K562 (cell line): ENCODE results near the gene ANKLE1. TPM values are rescaled to one million over a fixed set of nuclear protein-coding genes. Genes with fewer than 3 reads are reported as not detected.

Source experiments
- ARHGAP35 ChIP-seq: fragments of 450-650 bp; IDR thresholded peaks from 2 replicates; pipeline ENCODE4 v1.6.1; 2018; ENCODE audit not compliant: partially characterized antibody
- ATF7 ChIP-seq: fragments of 450-650 bp; IDR thresholded peaks from 2 replicates; pipeline ENCODE4 v1.7.1; 2014; ENCODE audit warnings: mild to moderate bottlenecking, moderate library complexity
- BMI1 ChIP-seq: fragments of 150-350 bp; IDR thresholded peaks from 2 replicates; pipeline ENCODE4 v1.6.1; 2014; ENCODE audit warnings: low read length
- CEBPB ChIP-seq: fragments of 450-650 bp; IDR thresholded peaks from 2 replicates; pipeline ENCODE4 v1.6.1; 2016; ENCODE audit warnings: missing genetic modification characterization, missing compliant biosample characterization
- ELF4 ChIP-seq: fragments of 450-650 bp; formaldehyde crosslinking; IDR thresholded peaks from 2 replicates; pipeline ENCODE4 v1.4.0; 2022; ENCODE audit warnings: missing genetic modification characterization
- ETS1 ChIP-seq: conservative IDR thresholded peaks from 2 replicates; pipeline ENCODE4 v1.6.1; 2011; ENCODE audit warnings: low read depth, mild to moderate bottlenecking, low read length; ENCODE audit not compliant: control insufficient read depth
- EWSR1 ChIP-seq: fragments of 450-650 bp; IDR thresholded peaks from 2 replicates; pipeline ENCODE4 v1.6.1; 2018; ENCODE audit warnings: borderline replicate concordance, mild to moderate bottlenecking, low read depth, moderate library complexity; ENCODE audit not compliant: partially characterized antibody
- FOXA1 ChIP-seq: fragments of 450-650 bp; IDR thresholded peaks from 2 replicates; pipeline ENCODE4 v1.6.1; 2016; ENCODE audit warnings: mild to moderate bottlenecking, borderline replicate concordance
- FOXJ3 ChIP-seq: sonication (generic); formaldehyde crosslinking; IDR thresholded peaks from 2 replicates; pipeline ENCODE4 v1.4.0; 2020; ENCODE audit warnings: mild to moderate bottlenecking, missing genetic modification reagents
- HCFC1 ChIP-seq: IDR thresholded peaks from 2 replicates; pipeline ENCODE4 v1.6.1; 2012; ENCODE audit warnings: low read depth, low read length, improper control_type of control experiment
- KDM2B ChIP-seq: fragments of 250-450 bp; sonication (Bioruptor Pico); IDR thresholded peaks from 2 replicates; pipeline ENCODE4 v1.8.0; 2021; ENCODE audit warnings: mild to moderate bottlenecking, moderate library complexity
- MAFG ChIP-seq: fragments of 450-650 bp; conservative IDR thresholded peaks from 2 replicates; pipeline ENCODE4 v1.6.1; 2016; ENCODE audit warnings: missing genetic modification characterization, missing compliant biosample characterization
- NFE2L1 ChIP-seq: fragments of 450-650 bp; IDR thresholded peaks from 2 replicates; pipeline ENCODE4 v1.6.1; 2016; ENCODE audit warnings: missing genetic modification characterization, low read depth, mild to moderate bottlenecking, missing compliant biosample characterization, moderate library complexity, borderline replicate concordance
- NR2C2 ChIP-seq, 2 experiments: fragments of 200-800 bp in 1 of 2; sonication (Bioruptor generic) in 1 of 2; sonication (generic) in 1 of 2; formaldehyde crosslinking in 1 of 2; IDR thresholded peaks; 2 replicates each; pipeline versions ENCODE4 v1.6.1 to v1.8.0; 2016 to 2022; ENCODE audit warnings: mild to moderate bottlenecking in 1 of 2, missing compliant biosample characterization in 1 of 2, missing genetic modification characterization in 1 of 2, missing genetic modification reagents in 1 of 2
- PHB ChIP-seq: fragments of 250-450 bp; sonication (Bioruptor Pico); IDR thresholded peaks from 2 replicates; pipeline ENCODE4 v1.5.0; 2021
- PHF8 ChIP-seq: fragments of 200-600 bp; sonication (generic); IDR thresholded peaks from 2 replicates; pipeline ENCODE4 v1.6.1; 2012; ENCODE audit warnings: mixed run types, mild to moderate bottlenecking, inconsistent platforms, low read length, moderate library complexity, borderline replicate concordance
- RFX1 ChIP-seq: fragments of 450-650 bp; IDR thresholded peaks from 2 replicates; pipeline ENCODE4 v1.6.1; 2016; ENCODE audit warnings: mild to moderate bottlenecking, moderate library complexity
- RFX7 ChIP-seq: fragments of 250-450 bp; sonication (Bioruptor Pico); IDR thresholded peaks from 2 replicates; pipeline ENCODE4 v1.5.1; 2021; ENCODE audit warnings: mild to moderate bottlenecking
- SIX5 ChIP-seq, 2 experiments: IDR thresholded peaks; 2 replicates each; pipeline ENCODE4 v1.6.1; 2011; ENCODE audit warnings: low read length in 2 of 2, borderline replicate concordance in 1 of 2, low read depth in 1 of 2, mild to moderate bottlenecking in 1 of 2, moderate library complexity in 1 of 2; ENCODE audit not compliant: insufficient read depth in 1 of 2
- SMARCA4 ChIP-seq: fragments of 450-650 bp; IDR thresholded peaks from 2 replicates; pipeline ENCODE4 v1.6.1; 2016
- SMC3 ChIP-seq: conservative IDR thresholded peaks from 2 replicates; pipeline ENCODE4 v1.6.1; 2011; ENCODE audit warnings: low read depth, low read length, improper control_type of control experiment; ENCODE audit not compliant: insufficient read depth
- SP1 ChIP-seq: sonication (generic); formaldehyde crosslinking; IDR thresholded peaks from 2 replicates; pipeline ENCODE4 v1.8.1; 2022; ENCODE audit warnings: mild to moderate bottlenecking, missing genetic modification reagents
- TBL1XR1 ChIP-seq, 2 experiments: IDR thresholded peaks; 2 replicates each; pipeline ENCODE4 v1.6.1; 2012; ENCODE audit warnings: improper control_type of control experiment in 2 of 2, low read length in 2 of 2, mild to moderate bottlenecking in 1 of 2
- TCF3 ChIP-seq: sonication (generic); formaldehyde crosslinking; IDR thresholded peaks from 2 replicates; pipeline ENCODE4 v1.4.0; 2020; ENCODE audit warnings: mild to moderate bottlenecking, missing genetic modification reagents
- TCF7 ChIP-seq: sonication (generic); IDR thresholded peaks from 2 replicates; pipeline ENCODE4 v1.6.1; 2016; ENCODE audit warnings: antibody characterized with exemption, borderline replicate concordance
- TRIM28 ChIP-seq: fragments of 450-650 bp; IDR thresholded peaks from 2 replicates; pipeline ENCODE4 v1.6.1; 2017
- ZNF232 ChIP-seq: sonication (generic); formaldehyde crosslinking; IDR thresholded peaks from 2 replicates; pipeline ENCODE4 v1.8.0; 2022; ENCODE audit warnings: mild to moderate bottlenecking, missing genetic modification reagents
- polyA plus RNA-seq, 8 experiments: library from polyadenylated mRNA; depleted of rRNA in 4 of 8; stranded (reverse) in 5 of 8; unstranded in 3 of 8; fragments of >200 nt; fragmentation: Nextera tagmentation in 2 of 8; fragmentation: Illumina TruSeq in 1 of 8; extraction: Ambion mirVana in 2 of 8; extraction: Trizol in 1 of 8; gene quantifications; 2 replicates each; pipeline versions ENCODE4 v1.2.1 to v1.2.3, GENCODE V29; 2011 to 2014; ENCODE audit warnings: inconsistent platforms in 1 of 8, missing spikeins in 1 of 8
- total RNA-seq, 7 experiments: library from RNA; depleted of rRNA in 6 of 7; stranded (reverse); fragments of >200 nt in 6 of 7; fragmentation: Illumina TruSeq in 2 of 7; extraction: Trizol in 2 of 7; gene quantifications; 2 replicates each; pipeline versions ENCODE4 v1.2.1 to v1.2.3, GENCODE V29; 2011 to 2021; ENCODE audit warnings: low replicate concordance in 1 of 7
- TF ChIP-seq, protein P1 (sequence below): fragments of 450-650 bp; IDR thresholded peaks from 2 replicates; pipeline ENCODE4 v1.6.1; 2016; ENCODE audit warnings: mild to moderate bottlenecking

The ANKLE1 gene
- total and polyA plus RNA-seq, 9 of the 15 experiments (the other 6 are each of a cell fraction or from before 2014, with no cell fraction given), result 0.63 to 9.2 (median 2.9) TPM

DNA sequence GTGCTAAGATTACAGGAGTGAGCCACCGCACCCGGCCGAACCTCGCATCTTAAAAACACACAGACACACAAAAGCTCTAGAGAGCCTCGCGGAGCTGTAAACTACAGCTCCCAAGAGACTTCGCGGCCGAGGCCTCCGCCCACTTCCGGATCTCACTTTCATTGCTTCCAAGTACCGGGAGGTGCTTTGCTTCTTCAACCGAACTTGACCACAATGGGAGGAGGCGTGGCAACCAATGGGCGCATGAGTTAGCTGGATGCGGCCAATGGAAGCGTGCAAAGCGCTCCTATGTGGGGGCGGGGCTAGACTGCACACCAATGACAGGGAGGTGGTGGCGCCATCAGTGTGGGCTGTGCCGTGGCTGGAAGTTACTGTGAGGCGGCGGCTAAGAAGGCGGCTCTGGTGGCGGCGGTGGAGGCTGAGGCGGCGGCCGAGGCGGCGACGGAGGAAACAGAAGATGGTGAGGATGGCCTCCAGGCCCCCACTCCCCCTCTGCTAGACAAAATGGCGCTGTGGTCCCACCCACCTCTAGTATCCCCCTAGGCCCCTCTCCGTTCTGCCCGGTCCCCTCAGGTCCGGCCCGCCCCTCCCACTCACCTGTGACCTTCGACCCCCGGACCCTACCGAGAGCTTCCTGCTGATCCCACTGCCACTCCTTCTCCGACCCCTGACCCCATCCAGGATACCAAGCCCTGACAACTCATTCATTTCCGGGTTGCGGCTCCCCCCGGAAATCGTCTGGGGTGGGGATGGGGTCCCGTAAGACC is 27.7 kb downstream of the ANKLE1 start, which contains the start of gene DDA1 (continued):
- TF ChIP-seq, protein P1, sequence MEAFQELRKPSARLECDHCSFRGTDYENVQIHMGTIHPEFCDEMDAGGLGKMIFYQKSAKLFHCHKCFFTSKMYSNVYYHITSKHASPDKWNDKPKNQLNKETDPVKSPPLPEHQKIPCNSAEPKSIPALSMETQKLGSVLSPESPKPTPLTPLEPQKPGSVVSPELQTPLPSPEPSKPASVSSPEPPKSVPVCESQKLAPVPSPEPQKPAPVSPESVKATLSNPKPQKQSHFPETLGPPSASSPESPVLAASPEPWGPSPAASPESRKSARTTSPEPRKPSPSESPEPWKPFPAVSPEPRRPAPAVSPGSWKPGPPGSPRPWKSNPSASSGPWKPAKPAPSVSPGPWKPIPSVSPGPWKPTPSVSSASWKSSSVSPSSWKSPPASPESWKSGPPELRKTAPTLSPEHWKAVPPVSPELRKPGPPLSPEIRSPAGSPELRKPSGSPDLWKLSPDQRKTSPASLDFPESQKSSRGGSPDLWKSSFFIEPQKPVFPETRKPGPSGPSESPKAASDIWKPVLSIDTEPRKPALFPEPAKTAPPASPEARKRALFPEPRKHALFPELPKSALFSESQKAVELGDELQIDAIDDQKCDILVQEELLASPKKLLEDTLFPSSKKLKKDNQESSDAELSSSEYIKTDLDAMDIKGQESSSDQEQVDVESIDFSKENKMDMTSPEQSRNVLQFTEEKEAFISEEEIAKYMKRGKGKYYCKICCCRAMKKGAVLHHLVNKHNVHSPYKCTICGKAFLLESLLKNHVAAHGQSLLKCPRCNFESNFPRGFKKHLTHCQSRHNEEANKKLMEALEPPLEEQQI, result no peak
- TF ChIP-seq TCF3 (no peak), NFE2L1 (no peak), FOXA1 (no peak), BMI1 (no peak), ELF4 (CRISPR knock-in tag) (no peak), ARHGAP35 (no peak), PHF8 (peak; percentile 78; the same call in 1 of the 2 replicates), RFX1 (no peak), MAFG (no peak), TCF7 (no peak), NR2C2 (CRISPR knock-in tag; IDR thresholded peaks at IDR 0.05) (peak; percentile 95), NR2C2 (tag; IDR thresholded peaks at IDR 0.05) (peak; percentile 100), SMARCA4 (no peak), PHB (CRISPR knock-in tag) (no peak), FOXJ3 (no peak), RFX7 (CRISPR knock-in tag) (no peak), SIX5 (IDR thresholded peaks at IDR 0.05; ENCODE audit: borderline replicate concordance in 1 of 2, insufficient read depth in 1 of 2, low read depth in 1 of 2, low read length in 2 of 2) (peak; percentile 80 to 84), HCFC1 (peak; percentile 94), ZNF232 (CRISPR knock-in tag) (no peak), ETS1 (peak; percentile 84), TRIM28 (no peak), KDM2B (no peak), TBL1XR1 (IDR thresholded peaks at IDR 0.05; ENCODE audit: low read length in 2 of 2) (peak in 1 of 2 experiments; percentile 66; a peak in 1 of 4 replicates), CEBPB (tag) (no peak), EWSR1 (no peak), SP1 (CRISPR knock-in tag) (peak; percentile 100), ATF7 (peak; percentile 82; the same call in 1 of the 2 replicates), SMC3 (no peak)
